Liver (tissue), 3 donors: ENCODE measurements around the gene KSR1.

Experiments used
- CTCF ChIP-seq: fragments of 150-350 bp; IDR thresholded peaks from 2 replicates; pipeline ENCODE4 v1.5.1; 2017; ENCODE audit warnings: improper control_type of control experiment, low read depth, low read length; ENCODE audit not compliant: missing input control
- EGR1 ChIP-seq, 2 donors: IDR thresholded peaks; 2 replicates each; pipeline ENCODE4 v1.6.1; 2016 to 2018; ENCODE audit warnings: antibody characterized with exemption in 2 of 2, low read depth in 2 of 2
- GABPA ChIP-seq, 2 donors: IDR thresholded peaks in 1 of 2; conservative IDR thresholded peaks in 1 of 2; 2 replicates each; pipeline ENCODE4 v1.6.1; 2016; ENCODE audit warnings: antibody characterized with exemption in 2 of 2, mild to moderate bottlenecking in 1 of 2, moderate library complexity in 1 of 2
- donor health status: healthy.
- donor health status: healthy.

GRCh38 chr17:27415120-27415795 is 41.0 kb upstream of the KSR1 start:
- no peak for TF ChIP-seq GABPA (IDR thresholded peaks at IDR 0.05 in 1 of 2, conservative IDR thresholded peaks at IDR 0.05 in 1 of 2)
- TF ChIP-seq CTCF, result no peak
- TF ChIP-seq EGR1 (IDR thresholded peaks at IDR 0.05; ENCODE audit: low read depth in 2 of 2), result no peak
